Upper lobe of left lung (tissue), 6 donors: ENCODE results near the gene KLLN. TPM values are rescaled to one million over a fixed set of nuclear protein-coding genes. Genes with fewer than 3 reads are reported as not detected.
"Not testable (repeated sequence)": the region's sequence is repeated elsewhere in the genome, so short reads cannot be mapped to it uniquely, and the experiment has no call there.

Experiments
- ATAC-seq, 2 donors: fragments of 200-7000 bp; cut with Tn5 transposase; one replicate each; pipeline ENCODE4 v1.9.1; 2022; ENCODE audit warnings: mild to moderate bottlenecking in 2 of 2, moderate library complexity in 2 of 2; ENCODE audit not compliant: low FRiP score in 2 of 2
- DNase-seq, 2 donors: peaks; one replicate each; pipeline ENCODE4 v3.0.0-alpha.2; 2019 to 2020
- H3K27ac ChIP-seq, 4 donors: fragments of 200-600 bp; sonication (generic); one replicate each; pipeline ENCODE4 v1.5.1; 2016 to 2019
- H3K27me3 ChIP-seq, 4 donors: fragments of 200-600 bp; sonication (generic); one replicate each; pipeline ENCODE4 v1.5.1; 2017 to 2019
- H3K36me3 ChIP-seq, 4 donors: fragments of 200-600 bp; sonication (generic); one replicate each; pipeline ENCODE4 v1.5.1; 2016 to 2019
- H3K4me1 ChIP-seq, 4 donors: fragments of 200-600 bp; sonication (generic); one replicate each; pipeline ENCODE4 v1.5.1; 2018 to 2019
- H3K4me3 ChIP-seq, 4 donors: fragments of 200-600 bp; sonication (generic); one replicate each; pipeline ENCODE4 v1.5.1; 2017 to 2019; ENCODE audit warnings: mild to moderate bottlenecking in 2 of 4, moderate library complexity in 1 of 4
- H3K9me3 ChIP-seq, 4 donors: fragments of 200-600 bp; sonication (generic); one replicate each; pipeline ENCODE4 v1.5.1; 2018 to 2019
- EP300 ChIP-seq, 4 donors: sonication (generic); formaldehyde crosslinking; IDR thresholded peaks; one replicate each; pipeline ENCODE4 v1.5.1; 2017; ENCODE audit warnings: antibody characterized with exemption in 4 of 4, control low read depth in 2 of 4
- POLR2A ChIP-seq, 4 donors: fragments of 450-650 bp; IDR thresholded peaks; one replicate each; pipeline ENCODE4 v1.5.1; 2016 to 2017; ENCODE audit warnings: antibody characterized with exemption in 4 of 4, mild to moderate bottlenecking in 2 of 4
- POLR2AphosphoS5 ChIP-seq, 2 donors: sonication (generic); formaldehyde crosslinking; IDR thresholded peaks; one replicate each; pipeline ENCODE4 v1.5.1; 2017; ENCODE audit warnings: antibody characterized with exemption in 2 of 2
- WGBS, 2 donors: methylation state at CpG; one replicate each; pipeline ENCODE4 v1.1.5; 2017 to 2018; 5-methylcytosine and 5-hydroxymethylcytosine counted together
- total RNA-seq, 6 donors: library from RNA; depleted of rRNA in 4 of 6; stranded (reverse); fragments of >200 nt in 4 of 6; gene quantifications; one replicate each; pipeline versions ENCODE4 v1.1.0 to v1.2.1, GENCODE V29; 2016 to 2021
- TF ChIP-seq, protein P1 (sequence below), 6 experiments: fragments of 450-650 bp in 4 of 6; fragments of 200-600 bp in 2 of 6; sonication (generic) in 2 of 6; IDR thresholded peaks; one replicate each; pipeline ENCODE4 v1.5.1; 2016 to 2019; ENCODE audit warnings: antibody characterized with exemption in 6 of 6
- donor health status: DM: no; HTN: no; CAD: no; lungs with moderate emphysema.
- donor health status: DM: no; HTN: yes; CAD: no; lungs with severe emphysema.

Gene KLLN
- total RNA-seq, 6 donors from 2014 or later, result 0.20 to 0.54 (median 0.44) TPM; not detected in 2

DNA sequence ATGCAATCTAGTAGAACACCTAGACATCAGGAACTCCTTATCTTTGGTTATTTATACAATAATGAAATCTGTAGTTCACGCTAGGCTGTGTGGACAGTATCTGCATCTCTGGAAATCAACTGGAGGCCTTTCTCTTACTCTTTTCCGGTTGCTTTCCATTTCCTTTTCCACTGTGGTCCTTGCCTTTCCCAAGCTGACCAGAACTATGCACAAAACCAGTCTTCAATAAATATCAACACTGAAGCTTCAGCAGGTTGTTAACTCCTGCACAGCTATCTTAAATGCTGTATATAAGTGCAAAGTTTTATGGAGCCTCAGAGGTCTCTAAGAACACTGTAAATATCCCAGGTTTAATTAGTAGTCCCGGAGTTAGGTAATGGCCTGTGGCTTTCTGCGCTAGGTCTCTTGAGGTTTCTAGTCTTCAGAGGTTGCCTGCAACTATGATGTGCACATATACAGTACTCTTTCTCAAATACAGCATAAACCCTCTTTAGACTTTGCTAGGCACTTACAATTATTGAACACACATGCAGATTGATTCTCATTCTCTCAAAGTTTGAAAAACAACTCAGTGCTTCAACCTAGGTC lies 2.4 kb downstream of the KLLN start:
- Histone ChIP-seq H3K36me3 (no peaks in the 10 kb centered on the region), H3K4me3 (peak overlapping the region in 3 of 4 donors; percentile 68 to 85 (median 76)), H3K27ac (peak overlapping the region; percentile 97 to 100 (median 98)), H3K27me3 (no peaks in the 10 kb centered on the region), H3K4me1 (peaks cover 0 to 13% (median 9%) of the 10 kb centered on the region in 4 donors), H3K9me3 (no peaks in the 10 kb centered on the region)
- 64 to 66% methylated on average over 4 of the region's 4 CpGs for WGBS, 2 donors
- TF ChIP-seq EP300 (IDR thresholded peaks at IDR 0.05) (no peak), POLR2AphosphoS5 (IDR thresholded peaks at IDR 0.05) (no peak), POLR2A (IDR thresholded peaks at IDR 0.05) (no peak)
- TF ChIP-seq, protein P1, sequence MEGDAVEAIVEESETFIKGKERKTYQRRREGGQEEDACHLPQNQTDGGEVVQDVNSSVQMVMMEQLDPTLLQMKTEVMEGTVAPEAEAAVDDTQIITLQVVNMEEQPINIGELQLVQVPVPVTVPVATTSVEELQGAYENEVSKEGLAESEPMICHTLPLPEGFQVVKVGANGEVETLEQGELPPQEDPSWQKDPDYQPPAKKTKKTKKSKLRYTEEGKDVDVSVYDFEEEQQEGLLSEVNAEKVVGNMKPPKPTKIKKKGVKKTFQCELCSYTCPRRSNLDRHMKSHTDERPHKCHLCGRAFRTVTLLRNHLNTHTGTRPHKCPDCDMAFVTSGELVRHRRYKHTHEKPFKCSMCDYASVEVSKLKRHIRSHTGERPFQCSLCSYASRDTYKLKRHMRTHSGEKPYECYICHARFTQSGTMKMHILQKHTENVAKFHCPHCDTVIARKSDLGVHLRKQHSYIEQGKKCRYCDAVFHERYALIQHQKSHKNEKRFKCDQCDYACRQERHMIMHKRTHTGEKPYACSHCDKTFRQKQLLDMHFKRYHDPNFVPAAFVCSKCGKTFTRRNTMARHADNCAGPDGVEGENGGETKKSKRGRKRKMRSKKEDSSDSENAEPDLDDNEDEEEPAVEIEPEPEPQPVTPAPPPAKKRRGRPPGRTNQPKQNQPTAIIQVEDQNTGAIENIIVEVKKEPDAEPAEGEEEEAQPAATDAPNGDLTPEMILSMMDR (IDR thresholded peaks at IDR 0.05), result no peak
- ATAC-seq (no peak), DNase-seq (no peak)

DNA sequence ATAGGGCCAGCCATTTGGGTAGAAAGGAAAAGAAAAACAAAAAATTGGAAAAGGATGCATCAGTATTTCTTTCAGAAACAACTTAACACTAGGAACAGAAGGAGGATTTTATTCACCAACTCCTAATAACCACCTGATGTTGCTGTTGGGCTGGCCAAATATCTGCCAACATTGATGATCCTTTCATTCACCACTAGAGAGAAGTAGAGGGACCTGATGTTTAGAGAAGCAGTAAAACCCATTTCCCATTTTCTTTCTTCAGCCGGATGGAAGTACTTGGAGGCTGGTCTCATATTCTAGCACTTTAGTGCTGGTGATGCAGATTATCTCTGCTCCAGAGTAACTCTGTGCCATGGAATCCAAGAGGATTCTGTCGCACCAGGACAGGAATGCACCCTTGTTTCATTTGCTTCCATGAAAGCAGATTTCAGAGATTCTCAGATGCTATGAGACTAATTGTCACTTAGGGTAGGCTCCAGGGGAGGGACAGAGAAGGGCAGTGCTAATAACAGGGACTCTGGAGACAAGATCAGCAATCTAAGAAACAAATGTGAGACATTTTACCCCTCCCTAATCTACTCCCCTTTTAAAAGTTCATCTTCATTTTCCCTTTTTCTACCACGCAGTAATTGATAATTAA lies 3.1 kb downstream of the KLLN start:
- DNase-seq (peak in 1 of 2 donors; percentile 36), ATAC-seq (no peak)
- Histone ChIP-seq H3K9me3 (no peaks in the 10 kb centered on the region), H3K4me3 (no peak overlapping the region), H3K27me3 (no peaks in the 10 kb centered on the region), H3K27ac (peak overlapping the region in 2 of 4 donors; percentile 98 to 100), H3K36me3 (no peaks in the 10 kb centered on the region), H3K4me1 (peaks cover 0 to 13% (median 9%) of the 10 kb centered on the region in 4 donors)
- WGBS, 2 donors, result 51 to 56% methylated on average over 3 of the region's 3 CpGs
- TF ChIP-seq, protein P1 (IDR thresholded peaks at IDR 0.05), result peak in 5 of 6 experiments; percentile 24 to 68 (median 55)
- TF ChIP-seq EP300 (IDR thresholded peaks at IDR 0.05) (no peak), POLR2AphosphoS5 (IDR thresholded peaks at IDR 0.05) (no peak)

DNA sequence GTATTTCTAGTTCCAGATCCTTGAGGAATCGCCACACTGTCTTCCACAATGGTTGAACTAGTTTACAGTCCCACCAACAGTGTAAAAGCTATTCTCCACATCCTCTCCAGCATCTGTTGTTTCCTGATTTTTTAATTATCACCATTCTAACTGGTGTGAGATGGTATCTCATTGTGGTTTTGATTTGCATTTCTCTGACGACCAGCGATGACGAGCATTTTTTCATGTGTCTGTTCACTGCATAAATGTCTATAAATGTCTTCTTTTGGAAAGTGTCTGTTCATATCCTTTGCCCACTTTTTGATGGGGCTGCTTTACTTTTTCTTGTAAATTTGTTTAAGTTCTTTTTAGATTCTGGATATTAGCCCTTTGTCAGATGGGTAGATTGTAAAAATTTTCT lies 7.7 kb downstream of the KLLN start:
- H3K27ac ChIP-seq, H3K9me3 ChIP-seq, ATAC-seq, H3K4me3 ChIP-seq, H3K27me3 ChIP-seq, H3K36me3 ChIP-seq, H3K4me1 ChIP-seq, DNase-seq: not testable (repeated sequence)
- WGBS, 2 donors, result 81 to 91% methylated on average over 4 of the region's 4 CpGs

DNA sequence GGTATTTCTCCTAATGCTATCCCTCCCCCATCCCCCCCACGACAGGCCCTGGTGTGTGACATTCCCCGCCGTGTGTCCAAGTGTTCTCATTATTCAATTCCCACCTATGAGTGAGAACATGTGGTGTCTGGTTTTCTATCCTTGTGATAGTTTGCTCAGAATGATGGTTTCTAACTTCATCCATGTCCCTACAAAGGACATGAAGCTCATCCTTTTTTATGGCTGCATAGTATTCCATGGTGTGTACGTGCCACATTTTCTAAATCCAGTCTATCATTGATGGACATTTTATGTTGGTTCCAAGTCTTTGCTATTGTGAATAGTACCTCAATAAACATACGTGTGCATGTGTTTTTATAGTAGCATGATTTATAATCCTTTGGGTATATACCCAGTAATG lies 8.1 kb downstream of the KLLN start:
- not testable (repeated sequence) for DNase-seq, H3K9me3 ChIP-seq, H3K4me1 ChIP-seq, H3K27me3 ChIP-seq, H3K36me3 ChIP-seq, H3K27ac ChIP-seq, H3K4me3 ChIP-seq, ATAC-seq
- WGBS, 2 donors, result 93 to 96% methylated on average over 5 of the region's 5 CpGs

DNA sequence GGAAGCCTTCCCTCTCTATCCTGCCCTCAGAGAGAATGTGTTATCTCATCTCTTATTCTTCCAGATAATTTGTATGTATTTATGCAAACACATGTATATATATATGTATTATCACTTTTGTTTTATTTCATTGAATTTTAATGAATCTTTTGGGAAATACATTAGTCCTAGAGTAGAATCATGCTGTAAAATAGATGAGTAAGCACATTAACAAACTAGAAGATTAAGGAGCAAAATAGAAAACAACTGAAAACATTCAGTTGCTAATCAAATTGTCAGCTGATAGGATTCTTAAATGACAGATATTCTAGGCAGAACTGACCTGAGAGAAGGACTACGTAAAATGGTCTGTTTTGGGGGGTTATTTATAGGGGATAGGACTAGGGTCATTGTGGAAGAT lies 11.2 kb downstream of the KLLN start:
- no peak overlapping the region for H3K4me3 ChIP-seq
- no peak for DNase-seq
- H3K27me3 ChIP-seq, result no peaks in the 10 kb centered on the region
- H3K27ac ChIP-seq, result no peak overlapping the region
- H3K36me3 ChIP-seq, result no peaks in the 10 kb centered on the region
- no peaks in the 10 kb centered on the region for H3K9me3 ChIP-seq
- TF ChIP-seq EP300 (IDR thresholded peaks at IDR 0.05) (no peak), POLR2AphosphoS5 (IDR thresholded peaks at IDR 0.05) (no peak), POLR2A (IDR thresholded peaks at IDR 0.05) (no peak)
- TF ChIP-seq, protein P1 (IDR thresholded peaks at IDR 0.05), result no peak
- no peak for ATAC-seq
- WGBS, 2 donors, result 93 to 100% methylated on average over 1 of the region's 1 CpG
- H3K4me1 ChIP-seq, result no peaks in the 10 kb centered on the region

DNA sequence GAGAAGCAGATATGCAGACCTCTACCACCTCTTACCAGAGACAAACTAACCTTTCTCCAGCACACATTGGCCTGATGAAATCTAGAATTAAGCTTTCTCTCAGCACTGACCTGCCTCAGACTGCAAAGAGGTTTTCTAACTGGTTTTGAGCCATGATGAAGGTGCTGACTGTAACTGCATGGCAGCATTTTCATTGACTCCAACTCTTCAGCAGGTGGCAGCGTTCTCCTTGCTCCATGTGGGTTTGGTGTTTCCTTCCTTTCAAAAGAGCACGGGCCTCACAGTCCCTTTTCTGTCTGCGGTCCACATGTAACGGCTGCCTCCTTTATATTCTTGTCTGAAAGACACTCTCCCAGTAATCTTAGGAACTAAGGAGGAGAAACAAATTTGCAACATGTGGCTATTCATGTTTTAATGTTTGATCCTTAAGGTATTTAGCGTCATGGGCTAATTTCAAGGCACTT lies 12.6 kb downstream of the KLLN start:
- Histone ChIP-seq H3K36me3 (no peaks in the 10 kb centered on the region), H3K4me1 (no peaks in the 10 kb centered on the region), H3K27ac (no peak overlapping the region), H3K4me3 (no peak overlapping the region), H3K27me3 (no peaks in the 10 kb centered on the region), H3K9me3 (no peaks in the 10 kb centered on the region)
- DNase-seq (peak in 1 of 2 donors; percentile 77), ATAC-seq (peak; percentile 68 to 84)
- 12 to 15% methylated on average over 5 of the region's 5 CpGs for WGBS, 2 donors
- TF ChIP-seq, protein P1 (IDR thresholded peaks at IDR 0.05), result peak; percentile 41 to 66 (median 56)
- TF ChIP-seq POLR2A (IDR thresholded peaks at IDR 0.05), result no peak
